Fibroblast of skin of right quadriceps (primary cell): ENCODE data around the gene PLEKHG3.
"Not testable (repeated sequence)": the region's sequence is repeated elsewhere in the genome, so short reads cannot be mapped to it uniquely, and the experiment has no call there.

Source experiments
- DNase-seq: peaks from one replicate; pipeline ENCODE4 v3.0.0-alpha.2; 2013

PLEKHG3 gene

GRCh38 chr14:64704143-64704742 lies at the start of gene PLEKHG3:
Gene PLEKHG3, plus strand, starts transcription at chr14:64704424. Its CDS starts 23,208 bp downstream, at chr14:64727632.
- peak; percentile 76 for DNase-seq

GRCh38 chr14:64654901-64655300 lies 49.3 kb upstream of the PLEKHG3 start:
- peak; percentile 59 for DNase-seq

- peak; percentile 90 for DNase-seq
Measured at GRCh38 chr14:64656986-64657385, 47.2 kb upstream of the PLEKHG3 start.

- no peak for DNase-seq
Measured at GRCh38 chr14:64658201-64658600, 46.0 kb upstream of the PLEKHG3 start.

DNA sequence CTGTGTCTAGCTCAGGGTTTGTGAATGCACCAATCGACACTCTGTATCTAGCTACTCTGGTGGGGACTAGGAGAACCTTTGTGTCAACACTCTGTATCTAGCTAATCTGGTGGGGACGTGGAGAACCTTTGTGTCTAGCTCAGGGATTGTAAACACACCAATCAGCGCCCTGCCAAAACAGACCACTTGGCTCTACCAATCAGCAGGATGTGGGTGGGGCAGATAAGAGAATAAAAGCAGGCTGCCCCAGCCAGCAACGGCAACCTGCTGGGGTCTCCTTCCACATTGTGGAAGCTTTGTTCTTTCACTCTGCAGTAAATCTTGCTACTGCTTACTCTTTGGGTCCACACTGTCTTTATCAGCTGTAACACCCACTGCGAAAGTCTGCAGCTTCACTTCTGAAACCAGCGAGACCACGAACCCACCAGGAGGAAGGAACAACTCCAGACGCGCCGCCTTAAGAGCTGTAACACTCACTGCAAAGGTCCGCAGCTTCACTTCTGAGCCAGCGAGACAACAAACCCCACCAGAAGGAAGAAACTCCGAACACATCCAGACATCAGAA lies 45.4 kb upstream of the PLEKHG3 start:
- not testable (repeated sequence) for DNase-seq

- DNase-seq = peak; percentile 70
Measured at GRCh38 chr14:64659366-64659765, 44.9 kb upstream of the PLEKHG3 start.

GRCh38 chr14:64663174-64663573 lies 41.0 kb upstream of the PLEKHG3 start:
- no peak for DNase-seq

GRCh38 chr14:64671591-64671990 lies 32.6 kb upstream of the PLEKHG3 start:
- peak; percentile 73 for DNase-seq

GRCh38 chr14:64673316-64673715 lies 30.9 kb upstream of the PLEKHG3 start:
- DNase-seq = no peak

GRCh38 chr14:64673748-64674147 lies 30.5 kb upstream of the PLEKHG3 start:
- DNase-seq = peak; percentile 33

GRCh38 chr14:64674829-64675228 lies 29.4 kb upstream of the PLEKHG3 start:
- no peak for DNase-seq

DNA sequence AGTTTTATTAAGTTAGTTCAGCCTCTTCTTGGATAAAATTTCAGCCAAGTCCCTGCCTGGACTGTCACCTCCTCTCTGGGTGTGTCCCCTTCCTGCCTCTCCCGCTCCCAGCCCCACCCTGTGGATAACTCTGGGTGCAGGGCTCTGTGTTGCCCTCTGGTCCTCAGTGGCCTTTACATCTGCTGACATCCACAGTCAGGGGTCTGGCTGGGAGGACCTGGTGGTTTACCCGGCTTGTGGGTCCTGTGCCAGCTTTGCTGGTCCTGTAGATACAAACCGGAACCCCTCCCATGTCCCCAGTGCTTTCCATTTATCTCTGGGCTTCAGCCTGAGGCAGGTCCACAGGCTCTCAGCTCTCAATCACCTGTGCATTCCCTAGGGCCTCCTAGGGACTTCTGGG lies 28.9 kb upstream of the PLEKHG3 start:
- no peak for DNase-seq

DNA sequence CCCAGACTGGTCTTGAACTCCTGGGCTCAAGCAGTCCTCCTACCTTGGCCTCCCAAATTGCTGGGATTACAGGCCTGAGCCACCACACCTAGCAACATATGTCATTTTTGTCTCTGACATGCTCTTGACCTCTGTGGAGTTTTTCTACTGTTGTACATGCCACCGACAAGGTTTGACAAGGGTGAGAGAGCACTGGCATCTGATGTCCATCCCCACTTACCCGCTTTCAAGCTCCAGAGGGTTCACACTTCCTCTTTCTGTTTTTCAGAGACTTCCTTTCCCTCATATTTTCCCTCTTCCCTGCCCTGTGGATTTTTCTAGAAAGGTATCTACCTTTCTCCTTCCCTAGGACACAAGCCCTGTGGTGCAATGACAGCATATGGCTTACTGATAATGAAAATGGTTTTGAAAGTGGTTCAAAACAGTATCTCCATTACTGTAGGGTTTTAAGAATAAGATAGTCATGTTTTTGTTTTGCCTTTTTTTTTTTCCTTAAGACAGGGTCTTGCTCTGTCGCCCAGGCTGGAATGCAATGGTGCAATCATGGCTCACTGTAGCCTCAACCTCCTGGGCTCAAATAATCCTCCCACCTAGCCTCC lies 27.7 kb upstream of the PLEKHG3 start:
- DNase-seq = no peak

- no peak for DNase-seq
Measured at GRCh38 chr14:64680013-64680713, 24.1 kb upstream of the PLEKHG3 start.

GRCh38 chr14:64680714-64681065 lies 23.5 kb upstream of the PLEKHG3 start:
- DNase-seq = no peak

DNA sequence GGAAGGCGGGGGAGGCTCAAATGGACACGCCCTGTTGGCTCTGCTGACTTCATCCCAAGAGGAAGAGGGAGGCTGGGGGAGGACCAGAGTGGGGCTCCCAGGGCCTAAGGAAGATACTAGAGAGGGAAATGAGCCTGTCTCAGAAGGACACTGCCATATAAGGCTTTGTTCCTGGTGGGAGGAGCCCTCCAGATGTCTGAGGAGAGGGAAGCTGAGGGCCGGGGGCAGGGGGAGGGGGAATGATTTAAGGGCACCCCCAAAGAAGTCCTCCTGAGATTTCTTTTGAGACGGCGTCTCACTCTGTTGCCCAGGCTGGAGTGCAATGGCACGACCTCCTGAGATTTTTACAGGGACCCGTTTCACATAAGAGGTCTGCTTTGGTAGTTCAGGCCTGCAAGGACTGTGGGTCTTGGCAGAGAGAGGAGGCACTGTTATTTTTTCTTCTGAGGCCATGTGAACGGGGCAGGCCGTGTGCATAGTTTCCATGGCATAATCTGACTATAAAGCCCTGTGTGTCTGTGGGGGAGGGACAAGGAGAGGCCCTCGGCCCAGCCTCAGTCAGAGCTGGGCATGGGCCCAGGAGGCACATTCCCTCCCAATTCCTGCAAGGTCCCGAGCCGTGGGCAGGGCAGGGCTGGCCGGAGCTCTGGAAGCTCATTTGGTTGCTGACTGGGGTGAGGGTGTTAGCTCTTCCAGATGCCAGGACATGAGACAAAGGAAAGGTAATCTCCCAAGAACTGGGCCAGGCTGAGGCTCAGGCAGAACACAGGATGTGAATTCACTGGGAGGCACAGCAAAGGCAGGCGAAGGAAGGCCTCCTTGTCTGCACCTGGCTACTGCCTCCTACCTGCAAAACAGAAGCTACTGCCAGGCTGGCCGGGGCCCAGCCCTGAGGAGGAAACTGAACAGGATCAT lies 22.2 kb upstream of the PLEKHG3 start:
- peak; percentile 61 for DNase-seq

DNA sequence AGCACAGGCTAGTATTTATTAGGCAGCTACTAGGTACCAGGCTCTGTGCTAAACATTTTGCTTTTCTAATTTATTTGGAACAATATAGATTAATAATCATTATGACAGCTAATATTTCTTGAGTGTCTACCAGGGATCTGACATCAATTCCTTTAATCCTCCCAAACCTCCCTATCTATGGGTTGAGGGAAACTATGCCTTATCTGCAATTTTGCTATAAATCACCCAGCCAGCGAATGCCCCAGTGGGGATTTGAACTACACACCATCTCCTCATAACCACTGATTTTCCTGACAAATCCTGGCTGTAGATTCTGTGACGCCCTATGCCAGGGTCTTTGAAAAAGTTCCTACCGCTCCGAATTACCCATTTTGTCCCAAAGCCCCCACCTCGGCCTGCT lies 21.4 kb upstream of the PLEKHG3 start:
- DNase-seq = no peak

DNA sequence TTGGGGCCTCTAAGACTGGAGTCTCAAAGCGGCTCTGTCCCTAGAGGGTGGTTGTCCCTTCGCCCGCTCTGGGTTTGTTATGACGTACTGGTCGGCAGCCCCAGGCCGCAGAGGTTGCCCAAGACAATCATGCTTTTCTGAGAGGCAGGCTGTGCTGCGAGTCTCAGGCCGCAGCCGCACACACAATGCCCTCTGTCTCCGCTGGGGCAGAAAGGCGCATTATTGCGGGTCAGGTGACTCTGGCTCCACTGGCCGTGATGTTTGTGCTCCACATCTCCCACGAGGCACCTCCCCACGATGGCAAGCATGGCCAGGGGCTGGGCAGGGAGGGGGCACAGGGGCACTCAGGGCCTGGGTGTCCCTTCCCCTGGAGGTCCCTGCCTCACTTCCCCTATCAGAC lies 21.0 kb upstream of the PLEKHG3 start:
- DNase-seq = no peak

- DNase-seq = peak; percentile 70
Measured at GRCh38 chr14:64684091-64684490, 20.1 kb upstream of the PLEKHG3 start.

DNA sequence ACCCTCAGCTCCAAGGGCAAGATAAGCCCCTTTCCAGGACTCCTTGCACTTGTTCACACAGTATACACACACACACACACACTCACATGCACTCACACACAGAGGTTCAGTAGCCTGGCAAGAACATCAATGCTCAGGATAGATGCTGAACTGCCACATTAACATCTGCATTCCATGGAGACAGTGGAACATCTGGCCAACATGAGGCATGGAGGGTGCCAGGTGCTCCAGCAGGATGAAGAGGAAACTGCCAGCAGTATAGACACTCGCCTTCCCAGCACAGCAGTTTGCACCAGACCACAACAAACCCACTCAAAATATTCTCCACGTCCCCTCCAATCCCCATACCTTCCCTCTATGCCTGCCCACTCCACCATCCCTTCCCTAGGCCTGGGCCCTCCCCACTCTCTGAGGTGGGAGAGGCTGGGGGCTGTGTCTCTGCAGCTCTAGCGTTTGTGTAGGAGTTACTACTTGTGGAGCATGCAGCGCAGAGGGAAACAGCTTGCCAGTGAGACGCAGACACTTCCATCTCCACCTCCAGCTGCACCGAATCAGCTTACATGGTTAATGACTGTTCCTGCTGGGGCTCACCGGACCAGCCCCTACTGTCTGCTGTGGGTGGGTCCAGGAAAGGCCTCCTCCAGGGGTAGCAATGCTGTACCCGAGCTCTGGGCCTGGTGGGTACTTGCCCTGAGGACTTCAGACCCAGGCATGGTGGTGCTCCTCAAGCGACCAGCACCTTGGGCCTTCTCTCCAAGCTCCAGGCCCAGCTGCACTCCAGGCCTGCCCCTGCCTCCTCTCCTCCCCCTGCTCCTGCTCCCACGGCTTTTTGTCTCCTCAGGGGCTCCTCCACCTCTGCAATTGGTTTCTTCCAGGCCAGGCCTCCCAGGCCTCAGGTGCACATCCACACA lies 18.6 kb upstream of the PLEKHG3 start:
- no peak for DNase-seq

- no peak for DNase-seq
Measured at GRCh38 chr14:64686282-64686615, 18.0 kb upstream of the PLEKHG3 start.

DNA sequence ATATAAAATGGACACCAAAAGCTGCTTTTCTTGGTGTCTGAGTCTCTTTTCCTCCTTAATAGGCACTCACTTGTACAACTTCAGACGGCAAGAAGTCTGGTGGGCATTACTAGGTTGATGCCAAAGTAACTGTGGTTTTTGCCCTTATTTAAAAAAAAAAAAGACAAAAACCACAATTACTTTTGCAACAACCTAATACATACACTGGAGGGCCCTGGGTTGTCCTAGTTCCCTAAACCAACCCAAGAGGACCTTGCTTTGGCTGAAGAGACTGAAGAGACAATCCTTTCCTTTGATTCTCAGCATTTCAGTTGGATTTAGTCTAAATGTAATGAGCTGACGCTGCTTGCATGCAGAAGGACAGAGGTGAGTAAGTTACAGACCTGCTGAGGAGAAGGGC lies 16.2 kb upstream of the PLEKHG3 start:
- DNase-seq = no peak
